ENCODE measurements around the gene INPP4B.

The INPP4B gene

DNA sequence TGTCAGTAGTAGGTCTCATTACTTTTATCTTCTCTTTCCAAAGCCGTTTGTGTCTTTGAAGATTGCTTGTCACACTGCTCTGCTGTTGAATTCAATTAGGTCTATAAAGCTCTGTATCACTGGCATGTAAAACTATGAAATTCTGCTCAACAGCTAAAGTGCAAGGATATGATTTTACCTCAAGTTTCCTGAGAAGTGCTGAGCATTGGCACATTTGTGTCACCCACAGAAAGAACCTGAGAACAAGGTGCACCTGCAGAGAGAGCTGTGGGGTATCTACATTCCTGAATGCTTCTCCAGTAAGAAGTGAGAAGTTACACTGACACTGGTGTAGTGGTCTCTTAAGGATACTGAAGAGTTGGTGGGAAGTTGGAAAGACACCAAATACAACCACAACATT is 274.0 kb downstream of the INPP4B start:
- no peaks in the 10 kb centered on the region for H3K36me3 ChIP-seq (ENCODE audit: control insufficient read depth, insufficient read depth, low read length)
- no peak for DNase-seq (ENCODE audit: extremely low read depth, insufficient read length)
- H3K4me3 ChIP-seq (replicated peaks; ENCODE audit: low read depth, low read length), result no peak overlapping the region
- TF ChIP-seq, protein P1, sequence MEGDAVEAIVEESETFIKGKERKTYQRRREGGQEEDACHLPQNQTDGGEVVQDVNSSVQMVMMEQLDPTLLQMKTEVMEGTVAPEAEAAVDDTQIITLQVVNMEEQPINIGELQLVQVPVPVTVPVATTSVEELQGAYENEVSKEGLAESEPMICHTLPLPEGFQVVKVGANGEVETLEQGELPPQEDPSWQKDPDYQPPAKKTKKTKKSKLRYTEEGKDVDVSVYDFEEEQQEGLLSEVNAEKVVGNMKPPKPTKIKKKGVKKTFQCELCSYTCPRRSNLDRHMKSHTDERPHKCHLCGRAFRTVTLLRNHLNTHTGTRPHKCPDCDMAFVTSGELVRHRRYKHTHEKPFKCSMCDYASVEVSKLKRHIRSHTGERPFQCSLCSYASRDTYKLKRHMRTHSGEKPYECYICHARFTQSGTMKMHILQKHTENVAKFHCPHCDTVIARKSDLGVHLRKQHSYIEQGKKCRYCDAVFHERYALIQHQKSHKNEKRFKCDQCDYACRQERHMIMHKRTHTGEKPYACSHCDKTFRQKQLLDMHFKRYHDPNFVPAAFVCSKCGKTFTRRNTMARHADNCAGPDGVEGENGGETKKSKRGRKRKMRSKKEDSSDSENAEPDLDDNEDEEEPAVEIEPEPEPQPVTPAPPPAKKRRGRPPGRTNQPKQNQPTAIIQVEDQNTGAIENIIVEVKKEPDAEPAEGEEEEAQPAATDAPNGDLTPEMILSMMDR (IDR thresholded peaks at IDR 0.05; ENCODE audit: insufficient read depth, low read length, poor library complexity, severe bottlenecking), result no peak
- H3K27me3 ChIP-seq (replicated peaks; ENCODE audit: control insufficient read depth, insufficient read depth, low read length), result no peaks in the 10 kb centered on the region

DNA sequence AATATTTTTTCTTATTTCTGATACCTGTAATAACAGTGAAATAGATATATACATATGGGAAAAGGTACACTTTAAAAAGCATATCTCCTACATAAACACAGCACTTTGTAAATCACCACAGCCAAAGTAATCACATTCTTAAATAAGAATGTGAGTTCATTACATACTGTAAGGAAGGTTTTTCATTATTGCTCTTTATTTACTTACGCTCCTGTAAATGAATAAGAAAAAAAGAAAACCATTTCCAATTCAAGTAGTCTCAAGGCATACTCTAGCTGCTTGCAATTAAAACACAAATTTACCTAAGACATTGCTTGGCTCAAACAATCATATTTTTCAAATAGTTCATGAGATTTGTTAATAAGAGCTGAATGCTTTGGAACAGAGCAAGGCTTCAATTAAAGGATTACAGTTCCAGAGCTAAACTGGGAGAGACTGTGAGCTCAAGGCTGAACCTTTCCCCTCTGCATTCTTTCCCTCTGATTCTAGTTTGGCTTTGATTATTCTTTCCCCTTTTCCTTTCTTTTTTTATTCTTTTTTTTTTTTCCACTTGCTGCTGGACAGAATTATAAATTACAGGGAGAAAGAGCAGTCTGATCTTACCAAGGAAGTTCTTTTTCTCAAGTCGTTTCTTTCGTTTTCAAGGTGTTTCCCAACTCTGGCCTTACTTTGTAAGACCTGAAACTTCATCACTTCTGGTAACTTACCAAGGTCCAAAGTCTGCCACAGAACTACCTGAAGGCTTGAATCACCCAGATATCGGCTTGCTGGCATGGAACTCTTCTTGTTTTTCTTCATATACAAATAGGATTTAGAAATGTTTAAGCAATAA is 278.3 kb downstream of the INPP4B start:
- TF ChIP-seq, protein P1 (IDR thresholded peaks at IDR 0.05; ENCODE audit: insufficient read depth, low read length, poor library complexity, severe bottlenecking), result no peak
- no peak for DNase-seq (ENCODE audit: extremely low read depth, insufficient read length)
- no peak overlapping the region for H3K4me3 ChIP-seq (replicated peaks; ENCODE audit: low read depth, low read length)
- H3K36me3 ChIP-seq (ENCODE audit: control insufficient read depth, insufficient read depth, low read length), result no peaks in the 10 kb centered on the region
- H3K27me3 ChIP-seq (replicated peaks; ENCODE audit: control insufficient read depth, insufficient read depth, low read length), result no peaks in the 10 kb centered on the region

- TF ChIP-seq, protein P1 (IDR thresholded peaks at IDR 0.05; ENCODE audit: insufficient read depth, low read length, poor library complexity, severe bottlenecking), result peak; percentile 21
- H3K27me3 ChIP-seq (replicated peaks; ENCODE audit: control insufficient read depth, insufficient read depth, low read length), result no peaks in the 10 kb centered on the region
- no peaks in the 10 kb centered on the region for H3K36me3 ChIP-seq (ENCODE audit: control insufficient read depth, insufficient read depth, low read length)
- peak; percentile 37 for DNase-seq (ENCODE audit: extremely low read depth, insufficient read length)
- H3K4me3 ChIP-seq (replicated peaks; ENCODE audit: low read depth, low read length), result no peak overlapping the region
Measured at GRCh38 chr4:142567199-142567598, 278.9 kb downstream of the INPP4B start.

DNA sequence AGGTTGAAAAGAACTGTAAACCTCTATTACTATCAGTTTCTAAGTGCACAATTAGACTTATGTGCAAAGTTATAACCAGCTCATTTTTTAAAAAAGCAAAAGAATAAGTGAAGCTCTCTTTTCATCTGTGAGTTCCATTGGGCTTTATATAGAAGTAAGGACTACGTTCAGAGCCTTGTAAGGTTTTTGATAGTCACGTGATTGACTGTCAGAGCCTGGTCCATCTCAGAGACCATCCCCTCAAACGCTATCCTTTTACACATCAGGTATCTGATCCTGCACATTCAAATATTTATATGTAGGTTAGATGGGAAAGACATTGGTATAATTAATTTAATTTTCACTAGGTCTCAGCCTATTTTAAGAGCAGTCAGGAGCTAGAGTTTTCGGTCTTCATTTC is 279.3 kb downstream of the INPP4B start:
- H3K4me3 ChIP-seq (replicated peaks; ENCODE audit: low read depth, low read length), result no peak overlapping the region
- no peak for DNase-seq (ENCODE audit: extremely low read depth, insufficient read length)
- H3K36me3 ChIP-seq (ENCODE audit: control insufficient read depth, insufficient read depth, low read length), result no peaks in the 10 kb centered on the region
- no peaks in the 10 kb centered on the region for H3K27me3 ChIP-seq (replicated peaks; ENCODE audit: control insufficient read depth, insufficient read depth, low read length)
- TF ChIP-seq, protein P1 (IDR thresholded peaks at IDR 0.05; ENCODE audit: insufficient read depth, low read length, poor library complexity, severe bottlenecking), result no peak

- H3K4me3 ChIP-seq (replicated peaks; ENCODE audit: low read depth, low read length), result no peak overlapping the region
- no peaks in the 10 kb centered on the region for H3K36me3 ChIP-seq (ENCODE audit: control insufficient read depth, insufficient read depth, low read length)
- DNase-seq (ENCODE audit: extremely low read depth, insufficient read length), result no peak
- no peaks in the 10 kb centered on the region for H3K27me3 ChIP-seq (replicated peaks; ENCODE audit: control insufficient read depth, insufficient read depth, low read length)
- TF ChIP-seq, protein P1 (IDR thresholded peaks at IDR 0.05; ENCODE audit: insufficient read depth, low read length, poor library complexity, severe bottlenecking), result no peak
Measured at GRCh38 chr4:142566243-142566642, 279.9 kb downstream of the INPP4B start.
